HepG2 (cell line): ENCODE measurements around the gene VWA2. TPM values are rescaled to one million over a fixed set of nuclear protein-coding genes. Genes with fewer than 3 reads are reported as not detected.

Experiments used
- ATAC-seq: fragments of 200-7000 bp; cut with Tn5 transposase; 3 replicates; pipeline ENCODE4 v1.9.1; 2020; ENCODE audit warnings: mild to moderate bottlenecking, moderate library complexity
- BruUV-seq: library from RNA; stranded (reverse); fragments of 400-500 nt; replicated peaks from 2 replicates; lab custom pipeline; 2021; lab: Mats Ljungman, UMichigan
- CTCF ChIA-PET: fragments of 300-600 bp; formaldehyde crosslinking; extraction: SDS; loops from one replicate; lab custom pipeline; 2021; ENCODE audit warnings: low total read pairs, inconsistent platforms, low intra/inter-chr PET ratio; lab: Yijun Ruan, JAX
- POLR2A ChIA-PET: fragments of 350-600 bp; sonication (Branson Sonifier 250); formaldehyde crosslinking; loops from one replicate; lab custom pipeline; 2020; ENCODE audit warnings: antibody characterized with exemption, inconsistent platforms; lab: Yijun Ruan, JAX
- DNase-seq: peaks from one replicate; pipeline ENCODE4 v3.0.0-alpha.2; 2015; ENCODE audit warnings: low spot score
- FAIRE-seq: peaks from 3 replicates; lab custom pipeline; 2011; peaks lifted over from hg19 to GRCh38; lab: Jason Lieb, UNC
- H2AFZ ChIP-seq: one replicate; pipeline ENCODE4 v1.6.1; 2011; ENCODE audit warnings: low read length, inconsistent platforms
- H3K27ac ChIP-seq: fragments of 300-600 bp; 3 replicates; pipeline ENCODE4 v1.8.0; 2011; ENCODE audit warnings: mixed run types, mild to moderate bottlenecking, mixed read lengths, low read length, inconsistent platforms; ENCODE audit not compliant: insufficient read depth; ENCODE audit errors: extremely low read length
- H3K27me3 ChIP-seq, 2 experiments: fragments of 200-600 bp in 1 of 2; 2 replicates in 1 of 2; 3 replicates in 1 of 2; pipeline versions ENCODE4 v1.6.0 to v1.8.0; 2011; ENCODE audit warnings: low read length in 2 of 2, mild to moderate bottlenecking in 2 of 2, moderate library complexity in 2 of 2, inconsistent platforms in 1 of 2; ENCODE audit not compliant: insufficient read depth in 2 of 2, control insufficient read depth in 1 of 2
- H3K36me3 ChIP-seq, 2 experiments: fragments of 200-600 bp in 1 of 2; replicated peaks in 1 of 2; 2 replicates in 1 of 2; 3 replicates in 1 of 2; pipeline versions ENCODE4 v1.5.1 to v1.8.0; 2011; ENCODE audit warnings: low read length in 2 of 2, inconsistent platforms in 1 of 2; ENCODE audit not compliant: insufficient read depth in 2 of 2, control insufficient read depth in 1 of 2
- H3K4me1 ChIP-seq: 2 replicates; pipeline ENCODE4 v1.5.1; 2012; ENCODE audit warnings: low read length, inconsistent platforms; ENCODE audit not compliant: insufficient read depth
- H3K4me2 ChIP-seq: 2 replicates; pipeline ENCODE4 v1.6.0; 2011; ENCODE audit warnings: low read depth, low read length, inconsistent platforms
- H3K4me3 ChIP-seq, 3 experiments: fragments of 200-600 bp in 1 of 3; sonication (generic), shearing (Covaris generic) in 1 of 3; replicated peaks in 1 of 3; 2 replicates each; pipeline ENCODE4 v1.5.1; 2011 to 2016; ENCODE audit warnings: low read length in 3 of 3, inconsistent platforms in 2 of 3, low read depth in 2 of 3, mild to moderate bottlenecking in 2 of 3, control low read depth in 1 of 3, mixed read lengths in 1 of 3; ENCODE audit not compliant: insufficient read depth in 1 of 3
- H3K79me2 ChIP-seq: one replicate; pipeline ENCODE4 v1.6.1; 2011; ENCODE audit warnings: low read length, inconsistent platforms; ENCODE audit not compliant: insufficient read depth
- H3K9ac ChIP-seq: 2 replicates; pipeline ENCODE4 v1.6.0; 2011; ENCODE audit warnings: mild to moderate bottlenecking, low read depth, low read length, inconsistent platforms; ENCODE audit not compliant: insufficient read depth
- H3K9me3 ChIP-seq: 2 replicates; pipeline ENCODE4 v1.5.1; 2012; ENCODE audit warnings: mild to moderate bottlenecking, low read length
- H4K20me1 ChIP-seq: 2 replicates; pipeline ENCODE4 v1.6.0; 2011; ENCODE audit warnings: inconsistent platforms, mild to moderate bottlenecking, low read length, moderate library complexity; ENCODE audit not compliant: insufficient read depth
- CBX2 ChIP-seq, 2 experiments: fragments of 200-600 bp in 1 of 2; sonication (generic); formaldehyde crosslinking in 1 of 2; IDR thresholded peaks; 2 replicates each; pipeline versions ENCODE4 v1.7.0 to v1.8.1; 2018 to 2022; ENCODE audit warnings: low read depth in 2 of 2, low read length in 1 of 2, mild to moderate bottlenecking in 1 of 2, missing genetic modification reagents in 1 of 2
- HDAC1 ChIP-seq: sonication (generic); formaldehyde crosslinking; IDR thresholded peaks from 2 replicates; pipeline ENCODE4 v1.5.1; 2020; ENCODE audit warnings: mild to moderate bottlenecking, missing genetic modification reagents
- RFX3 ChIP-seq: IDR thresholded peaks from 2 replicates; pipeline ENCODE4 v1.6.1; 2016; ENCODE audit warnings: missing biosample characterization, missing genetic modification reagents
- TBX2 ChIP-seq: sonication (generic); formaldehyde crosslinking; IDR thresholded peaks from 2 replicates; pipeline ENCODE4 v1.5.0; 2020; ENCODE audit warnings: missing genetic modification reagents, mild to moderate bottlenecking, borderline replicate concordance
- ZKSCAN1 ChIP-seq: fragments of 150-350 bp; IDR thresholded peaks from 2 replicates; pipeline ENCODE4 v1.6.1; 2014; ENCODE audit warnings: low read length
- ZNF136 ChIP-seq: sonication (generic); formaldehyde crosslinking; IDR thresholded peaks from 2 replicates; pipeline ENCODE4 v1.8.1; 2022; ENCODE audit warnings: low read depth, mild to moderate bottlenecking, moderate library complexity, missing genetic modification reagents
- ZNF44 ChIP-seq: sonication (generic); formaldehyde crosslinking; IDR thresholded peaks from 2 replicates; pipeline ENCODE4 v1.5.1; 2020; ENCODE audit warnings: mild to moderate bottlenecking, missing genetic modification reagents
- WGBS: methylation state at CpG from one replicate; pipeline ENCODE4 v1.1.6; 2017; ENCODE audit warnings: low lambda C conversion rate; 5-methylcytosine and 5-hydroxymethylcytosine counted together
- in situ Hi-C: cut with HindIII; loops from 2 replicates; pipeline ENCODE4 v1.10.0; 2017; ENCODE audit warnings: low pct_unique_long_range_greater_than_20kb; ENCODE audit not compliant: extremely low pct_ligation_motif_present
- intact Hi-C: fragments of 100-400 bp; cut with micrococcal nuclease; formaldehyde crosslinking; loops from one replicate; pipeline ENCODE4 v1.10.0; 2022; ENCODE audit not compliant: unreplicated experiment
- polyA plus RNA-seq, 8 experiments: library from polyadenylated mRNA; depleted of rRNA in 3 of 8; stranded (reverse) in 7 of 8; unstranded in 1 of 8; fragments of >200 nt; fragmentation: Illumina TruSeq in 4 of 8; extraction: Trizol in 4 of 8; gene quantifications; 2 replicates each; pipeline versions ENCODE4 v1.2.1 to v1.2.3, GENCODE V29; 2011 to 2016; ENCODE audit warnings: low read depth in 4 of 8, missing spikeins in 1 of 8, mixed read lengths in 1 of 8; ENCODE audit not compliant: insufficient read depth in 1 of 8
- total RNA-seq, 5 experiments: library from RNA; depleted of rRNA; stranded (reverse); fragments of >200 nt; fragmentation: Illumina TruSeq; extraction: Trizol; gene quantifications; 2 replicates each; pipeline ENCODE4 v1.2.3, GENCODE V29; 2016; ENCODE audit warnings: low read depth in 1 of 5
- TF ChIP-seq, protein P1 (sequence below): IDR thresholded peaks from 2 replicates; pipeline ENCODE4 v1.6.1; 2012; ENCODE audit warnings: low read depth, low read length, improper control_type of control experiment

VWA2 gene
- total and polyA plus RNA-seq, 2 of the 13 experiments (the other 11 are each of a cell fraction or from before 2014, with no cell fraction given), result not detected

DNA sequence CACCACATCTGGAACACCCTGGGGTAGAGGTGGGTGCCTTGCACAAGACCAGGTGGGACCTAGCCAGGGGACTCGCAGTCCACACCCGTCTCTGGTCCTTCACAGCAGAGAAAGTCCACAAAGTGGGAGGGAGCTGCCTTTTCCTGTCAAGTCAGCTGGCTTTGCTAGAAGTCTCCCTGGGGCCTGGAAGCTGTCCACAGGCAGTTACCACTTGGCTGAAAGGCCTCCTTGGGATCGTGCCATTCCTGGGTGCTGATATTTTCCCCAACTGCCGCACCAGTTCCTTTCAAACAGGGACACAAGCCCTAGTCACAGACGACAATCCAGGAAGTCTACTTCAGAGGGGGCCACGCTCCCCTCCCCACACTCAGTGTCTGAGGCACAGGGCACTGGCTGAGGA is 89.8 kb downstream of the VWA2 start:
- 20% methylated on average over 2 of the region's 6 CpGs for WGBS
- Histone ChIP-seq H3K4me3 (no peak overlapping the region), H3K9ac (no peak overlapping the region), H3K27me3 (peaks cover 0 to 38% of the 10 kb centered on the region in 2 experiments; a peak in 3 of 5 replicates), H3K4me2 (no peak overlapping the region), H3K9me3 (no peaks in the 10 kb centered on the region), H4K20me1 (no peaks in the 10 kb centered on the region), H3K27ac (no peak overlapping the region), H3K36me3 (no peaks in the 10 kb centered on the region), H2AFZ (no peak overlapping the region), H3K79me2 (no peaks in the 10 kb centered on the region), H3K4me1 (no peaks in the 10 kb centered on the region)
- ATAC-seq (no peak), FAIRE-seq (no peak), DNase-seq (no peak)
- in situ Hi-C loops, result no loop called here
- POLR2A ChIA-PET, result no interaction called here
- BruUV-seq, result no TSS peak
- intact Hi-C loops, result no loop called here
- CTCF ChIA-PET, result no interaction called here
- TF ChIP-seq ZNF136 (CRISPR knock-in tag) (no peak), HDAC1 (CRISPR knock-in tag) (no peak), ZKSCAN1 (no peak)

DNA sequence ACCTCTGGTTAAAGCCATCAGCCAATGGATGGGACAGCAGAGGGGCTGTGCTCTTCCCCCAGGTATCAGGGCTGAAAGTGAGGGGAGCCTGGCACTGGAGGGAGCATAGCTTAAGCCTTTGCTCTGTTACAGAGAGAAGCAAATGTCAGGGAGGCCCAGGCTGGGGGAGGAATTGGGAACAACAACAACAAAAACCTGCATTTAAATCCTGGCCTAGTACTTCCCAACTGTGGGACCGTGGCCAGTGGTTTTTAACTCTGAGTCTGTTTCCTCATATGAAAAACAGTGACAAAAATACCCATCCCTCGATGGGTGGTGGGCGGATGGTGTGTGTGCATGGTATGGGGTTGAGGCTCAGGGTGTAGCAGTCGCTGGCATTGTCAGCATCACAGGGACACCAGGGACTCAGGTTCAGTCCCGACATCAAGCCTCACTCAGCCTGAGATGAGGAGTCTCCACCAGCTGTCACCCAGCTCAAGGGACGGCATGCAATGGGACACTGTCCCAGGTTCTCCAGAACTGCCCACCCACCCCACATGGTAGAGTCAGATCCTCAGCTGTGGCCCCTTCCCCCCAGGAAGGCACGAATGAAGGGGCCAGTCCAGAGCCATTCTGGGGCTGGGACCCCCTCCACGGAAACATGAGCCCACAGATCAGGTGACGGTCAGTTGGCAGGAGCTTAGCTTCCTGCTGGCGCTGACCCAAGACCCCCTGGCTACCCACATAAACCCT is 90.7 kb downstream of the VWA2 start:
- DNase-seq, result no peak
- Histone ChIP-seq H4K20me1 (no peaks in the 10 kb centered on the region), H3K36me3 (no peaks in the 10 kb centered on the region), H3K9ac (no peak overlapping the region), H3K4me3 (no peak overlapping the region), H3K27me3 (peaks cover 0 to 46% of the 10 kb centered on the region in 2 experiments; a peak in 3 of 5 replicates), H2AFZ (no peak overlapping the region), H3K79me2 (no peaks in the 10 kb centered on the region), H3K27ac (no peak overlapping the region), H3K4me2 (no peak overlapping the region), H3K4me1 (no peaks in the 10 kb centered on the region), H3K9me3 (no peaks in the 10 kb centered on the region)
- in situ Hi-C loops (no loop called here), intact Hi-C loops (no loop called here)
- BruUV-seq, result no TSS peak
- WGBS, result 24% methylated on average over 2 of the region's 10 CpGs
- POLR2A ChIA-PET, result no interaction called here
- CTCF ChIA-PET, result no interaction called here
- ATAC-seq, result no peak
- FAIRE-seq, result no peak
- TF ChIP-seq RFX3 (CRISPR knock-in tag) (no peak), TBX2 (CRISPR knock-in tag) (no peak), CBX2 (IDR thresholded peaks at IDR 0.05; ENCODE audit: low read depth, low read length) (no peak), CBX2 (CRISPR knock-in tag; IDR thresholded peaks at IDR 0.05; ENCODE audit: low read depth) (no peak), ZNF44 (CRISPR knock-in tag) (no peak)
- TF ChIP-seq, protein P1, sequence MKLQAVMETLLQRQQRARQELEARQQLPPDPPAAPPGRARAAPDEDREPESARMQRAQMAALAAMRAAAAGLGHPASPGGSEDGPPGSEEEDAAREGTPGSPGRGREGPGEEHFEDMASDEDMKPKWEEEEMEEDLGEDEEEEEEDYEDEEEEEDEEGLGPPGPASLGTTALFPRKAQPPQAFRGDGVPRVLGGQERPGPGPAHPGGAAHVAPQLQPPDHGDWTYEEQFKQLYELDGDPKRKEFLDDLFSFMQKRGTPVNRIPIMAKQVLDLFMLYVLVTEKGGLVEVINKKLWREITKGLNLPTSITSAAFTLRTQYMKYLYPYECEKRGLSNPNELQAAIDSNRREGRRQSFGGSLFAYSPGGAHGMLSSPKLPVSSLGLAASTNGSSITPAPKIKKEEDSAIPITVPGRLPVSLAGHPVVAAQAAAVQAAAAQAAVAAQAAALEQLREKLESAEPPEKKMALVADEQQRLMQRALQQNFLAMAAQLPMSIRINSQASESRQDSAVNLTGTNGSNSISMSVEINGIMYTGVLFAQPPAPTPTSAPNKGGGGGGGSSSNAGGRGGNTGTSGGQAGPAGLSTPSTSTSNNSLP, result no peak
